NT2/D1 (cell line): ENCODE measurements around the gene TMEM52.

Source experiments
- DNase-seq: peaks from one replicate; pipeline ENCODE4 v3.0.0-alpha.2; 2011; ENCODE audit warnings: low read depth, low spot score
- H3K27me3 ChIP-seq: 2 replicates; pipeline ENCODE4 v1.6.0; 2011; ENCODE audit warnings: mild to moderate bottlenecking; ENCODE audit not compliant: insufficient read length, insufficient read depth
- H3K36me3 ChIP-seq: 2 replicates; pipeline ENCODE4 v1.6.1; 2011; ENCODE audit warnings: mild to moderate bottlenecking, low read length, mixed read lengths; ENCODE audit not compliant: insufficient read depth, insufficient read length
- H3K4me1 ChIP-seq: 2 replicates; pipeline ENCODE4 v1.5.1; 2011; ENCODE audit not compliant: insufficient read depth, insufficient read length
- H3K4me3 ChIP-seq: 2 replicates; pipeline ENCODE4 v1.5.1; 2011; ENCODE audit warnings: low read depth; ENCODE audit not compliant: insufficient read length
- H3K9ac ChIP-seq: 2 replicates; pipeline ENCODE4 v1.6.0; 2011; ENCODE audit warnings: low read depth; ENCODE audit not compliant: insufficient read length
- H3K9me3 ChIP-seq: 2 replicates; pipeline ENCODE4 v1.5.1; 2011; ENCODE audit warnings: mild to moderate bottlenecking, low read length; ENCODE audit not compliant: insufficient read depth
- SUZ12 ChIP-seq: IDR thresholded peaks from 2 replicates; pipeline ENCODE4 v1.6.1; 2011; ENCODE audit not compliant: insufficient read length, insufficient read depth; ENCODE audit errors: extremely low read depth
- YY1 ChIP-seq: IDR thresholded peaks from 2 replicates; pipeline ENCODE4 v1.6.1; 2011; ENCODE audit not compliant: insufficient read length, insufficient read depth
- ZNF274 ChIP-seq: IDR thresholded peaks from 2 replicates; pipeline ENCODE4 v1.6.1; 2011; ENCODE audit warnings: mild to moderate bottlenecking, low read depth, low read length

Gene TMEM52

GRCh38 chr1:1920057-1920607, 1.1 kb upstream of the TMEM52 start:
- Histone ChIP-seq H3K4me1 (peaks cover 26% of the 10 kb centered on the region), H3K4me3 (peak overlapping the region; percentile 32), H3K9me3 (no peaks in the 10 kb centered on the region), H3K9ac (peak overlapping the region; percentile 64), H3K36me3 (no peaks in the 10 kb centered on the region), H3K27me3 (no peaks in the 10 kb centered on the region)
- no peak for DNase-seq
- TF ChIP-seq SUZ12: no peak
- no peak for TF ChIP-seq YY1
- no peak for TF ChIP-seq ZNF274

DNA sequence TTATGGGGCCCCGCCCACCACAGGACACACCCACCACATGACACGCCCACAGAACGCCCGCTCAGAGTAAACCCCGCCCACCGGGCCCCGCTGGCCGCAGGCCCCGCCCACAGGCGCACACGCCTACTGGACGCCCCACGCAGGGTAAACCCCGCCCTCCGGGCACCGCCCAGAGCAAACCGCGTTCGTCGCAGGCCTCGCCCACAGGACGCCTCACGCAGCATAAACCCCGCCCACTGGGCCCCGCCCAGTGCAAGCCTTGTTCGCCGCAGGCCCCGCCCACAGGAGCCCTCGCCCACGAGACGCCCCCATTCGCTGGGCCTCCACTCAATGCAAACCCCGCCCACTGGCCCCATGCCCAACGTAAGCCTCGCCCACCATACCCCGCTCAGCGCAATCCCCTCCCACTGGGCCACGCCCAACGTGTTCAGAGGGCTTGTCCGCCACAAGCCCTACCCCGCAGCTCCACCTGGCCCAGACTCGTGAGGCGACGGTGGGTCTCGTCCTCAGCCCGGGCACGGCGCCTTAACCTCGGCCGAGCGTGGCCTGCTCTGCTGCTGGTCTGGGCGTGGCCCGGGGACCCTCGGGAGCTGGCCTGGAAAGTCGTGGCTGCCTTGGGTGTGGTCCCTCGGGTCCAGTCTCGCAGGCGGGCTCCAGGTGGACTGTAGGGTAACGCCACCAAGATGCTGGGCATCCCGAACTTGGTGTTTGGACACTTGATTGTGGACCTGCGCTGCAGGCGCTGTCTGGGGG, 401 bp upstream of the TMEM52 start:
- peak overlapping the region; percentile 64 for H3K9ac ChIP-seq
- H3K36me3 ChIP-seq: no peaks in the 10 kb centered on the region
- no peaks in the 10 kb centered on the region for H3K27me3 ChIP-seq
- H3K4me3 ChIP-seq: peak overlapping the region; percentile 32
- no peaks in the 10 kb centered on the region for H3K9me3 ChIP-seq
- TF ChIP-seq SUZ12 (no peak), YY1 (no peak), ZNF274 (no peak)
- DNase-seq: peak; percentile 96
- peaks cover 27% of the 10 kb centered on the region for H3K4me1 ChIP-seq

DNA sequence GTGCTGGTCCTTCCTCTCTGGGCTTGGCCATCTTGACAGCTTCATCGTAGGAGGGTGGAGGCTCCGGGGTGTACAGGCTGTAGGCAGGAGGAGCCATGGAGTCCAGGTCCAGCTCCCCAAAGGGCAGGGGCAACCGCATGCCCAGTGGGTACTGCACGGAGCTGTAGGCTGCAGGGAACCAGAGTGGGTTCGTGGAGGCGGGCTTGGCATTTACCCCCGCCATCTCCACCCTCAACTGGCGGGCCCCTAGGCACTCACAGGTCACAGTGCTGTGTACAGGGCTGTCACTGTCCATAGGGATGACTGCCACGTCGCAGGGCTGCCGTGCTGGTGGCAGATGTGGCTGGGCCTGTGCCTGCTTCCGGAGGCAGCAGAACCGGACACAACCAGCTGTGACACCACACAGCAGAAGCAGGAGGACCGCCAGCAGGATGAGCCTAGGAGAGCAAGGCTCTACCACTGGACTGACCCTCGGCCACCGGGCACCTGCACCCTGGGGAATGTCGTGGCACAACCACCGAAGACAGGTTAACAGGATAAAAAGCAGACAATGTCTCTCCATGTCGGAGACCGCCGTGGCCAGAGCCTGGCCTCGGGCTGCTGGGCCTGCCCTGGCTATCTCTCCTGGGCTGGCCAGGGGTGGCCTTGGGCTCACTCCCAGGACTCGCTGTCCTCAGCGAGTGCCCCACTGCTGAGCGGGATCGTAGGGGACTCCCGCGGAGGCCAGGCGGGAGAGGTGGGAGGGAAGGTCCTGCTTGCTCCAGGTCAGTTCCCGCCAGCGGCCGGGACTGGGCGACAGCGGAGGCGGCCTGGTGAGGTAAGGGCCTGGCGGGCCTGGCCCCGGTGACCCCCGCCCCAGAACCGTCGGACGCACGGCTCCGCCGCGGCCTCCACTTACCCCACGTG, 831 bp downstream of the TMEM52 start:
- no peak for DNase-seq
- TF ChIP-seq ZNF274 (no peak), YY1 (no peak), SUZ12 (no peak)
- H3K9ac ChIP-seq: peak overlapping the region; percentile 77
- peaks cover 30% of the 10 kb centered on the region for H3K4me1 ChIP-seq
- peak overlapping the region; percentile 61 for H3K4me3 ChIP-seq
- no peaks in the 10 kb centered on the region for H3K9me3 ChIP-seq
- H3K27me3 ChIP-seq: no peaks in the 10 kb centered on the region
- no peaks in the 10 kb centered on the region for H3K36me3 ChIP-seq

DNA sequence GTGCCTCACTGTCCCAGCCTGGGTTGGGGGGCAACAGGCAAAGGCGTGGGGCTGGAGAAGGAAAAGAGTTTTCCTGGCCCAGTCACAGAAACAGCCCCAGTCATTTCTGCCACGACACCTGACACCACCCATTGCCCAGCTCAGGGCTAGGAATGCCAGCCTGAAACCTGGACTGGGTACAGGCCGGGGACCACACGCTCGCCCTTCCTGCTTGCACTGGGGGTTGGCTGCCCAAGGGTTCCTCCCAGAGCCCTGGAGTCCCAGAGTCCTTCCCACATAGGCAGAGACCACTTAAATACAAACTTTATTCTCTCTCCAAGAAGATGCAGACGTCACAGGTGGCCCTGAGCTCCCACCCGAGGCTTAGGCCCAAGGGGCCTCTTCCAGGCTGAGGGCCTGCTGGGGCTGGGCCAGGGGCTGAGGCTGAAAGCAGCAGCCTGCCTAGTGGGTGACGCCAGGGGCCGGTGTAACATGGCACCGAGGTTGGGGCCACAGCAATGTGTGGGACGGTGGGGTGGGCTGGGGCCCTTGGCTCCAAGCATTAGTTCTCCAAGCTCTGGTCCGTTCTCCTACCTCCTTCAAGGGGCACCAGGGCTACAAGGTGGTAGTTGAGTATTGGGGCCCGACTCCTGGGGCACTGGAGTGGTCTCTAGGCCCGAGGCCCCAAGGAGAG, 1.6 kb downstream of the TMEM52 start:
- Histone ChIP-seq H3K36me3 (no peaks in the 10 kb centered on the region), H3K9ac (no peak overlapping the region), H3K4me1 (peaks cover 26% of the 10 kb centered on the region), H3K4me3 (no peak overlapping the region), H3K27me3 (no peaks in the 10 kb centered on the region), H3K9me3 (no peaks in the 10 kb centered on the region)
- DNase-seq: no peak
- TF ChIP-seq SUZ12 (no peak), YY1 (no peak), ZNF274 (no peak)

DNA sequence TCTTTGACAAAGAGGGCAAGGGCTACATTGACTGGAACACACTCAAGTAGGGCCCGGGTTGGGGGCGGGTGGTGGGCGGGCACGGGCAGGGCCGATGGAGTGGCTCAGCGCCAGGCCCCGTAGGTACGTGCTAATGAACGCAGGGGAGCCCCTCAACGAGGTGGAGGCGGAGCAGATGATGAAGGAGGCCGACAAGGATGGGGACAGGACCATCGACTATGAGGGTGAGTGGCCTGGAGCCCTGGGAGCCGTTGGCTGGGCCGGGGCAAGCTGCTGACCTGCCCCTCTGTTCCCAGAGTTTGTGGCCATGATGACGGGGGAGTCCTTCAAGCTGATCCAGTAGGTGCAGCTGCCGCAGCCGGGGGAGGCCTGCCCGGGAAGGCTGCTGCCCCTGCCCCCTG, 2.2 kb downstream of the TMEM52 start:
- no peaks in the 10 kb centered on the region for H3K27me3 ChIP-seq
- no peaks in the 10 kb centered on the region for H3K36me3 ChIP-seq
- no peak overlapping the region for H3K4me3 ChIP-seq
- no peaks in the 10 kb centered on the region for H3K9me3 ChIP-seq
- no peak for DNase-seq
- TF ChIP-seq SUZ12 (no peak), YY1 (no peak), ZNF274 (no peak)
- H3K4me1 ChIP-seq: peaks cover 26% of the 10 kb centered on the region
- no peak overlapping the region for H3K9ac ChIP-seq

DNA sequence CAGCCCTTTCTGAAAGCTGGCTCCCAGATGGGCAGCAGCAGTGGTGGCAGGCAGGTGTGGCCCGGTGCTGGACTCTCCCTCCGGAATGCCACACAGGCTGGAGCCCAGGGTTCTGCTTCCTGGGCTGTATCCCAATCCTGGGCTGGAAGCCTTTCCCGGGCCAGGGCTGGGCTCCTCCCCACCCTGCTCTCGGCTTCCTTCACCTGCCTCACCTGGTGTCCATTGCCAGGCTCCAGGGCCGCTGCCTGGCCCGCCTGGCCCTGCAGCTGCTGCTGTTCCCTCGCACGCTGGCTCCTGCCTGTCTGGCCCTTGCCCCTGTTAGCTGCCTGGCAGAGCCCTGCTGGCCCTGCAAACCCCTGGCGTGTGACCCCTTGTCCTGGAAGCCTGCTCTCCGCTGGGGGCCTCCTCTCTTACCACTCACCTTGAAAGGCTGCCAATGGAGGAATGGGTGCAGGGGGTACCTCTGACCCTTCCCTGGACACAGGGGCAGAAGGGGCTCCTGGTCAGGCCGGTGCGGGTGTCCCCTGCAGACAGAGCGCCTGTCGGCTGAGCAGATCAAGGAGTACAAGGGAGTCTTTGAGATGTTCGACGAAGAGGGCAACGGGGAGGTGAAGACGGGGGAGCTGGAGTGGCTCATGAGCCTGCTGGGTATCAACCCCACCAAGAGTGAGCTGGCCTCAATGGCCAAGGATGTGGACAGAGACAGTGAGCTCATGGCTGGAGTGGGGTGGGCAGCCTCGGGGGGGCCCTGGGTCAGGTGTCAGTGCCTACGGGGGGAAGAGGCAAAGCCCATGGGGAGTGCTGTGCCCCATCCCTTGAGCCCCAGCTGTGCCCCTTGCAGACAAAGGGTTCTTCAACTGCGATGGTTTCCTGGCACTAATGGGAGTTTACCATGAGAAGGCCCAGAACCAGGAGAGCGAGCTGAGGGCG, 2.9 kb downstream of the TMEM52 start:
- H3K4me3 ChIP-seq: no peak overlapping the region
- TF ChIP-seq ZNF274: no peak
- no peak for TF ChIP-seq YY1
- TF ChIP-seq SUZ12: no peak
- DNase-seq: no peak
- H3K36me3 ChIP-seq: no peaks in the 10 kb centered on the region
- no peaks in the 10 kb centered on the region for H3K27me3 ChIP-seq
- H3K9ac ChIP-seq: no peak overlapping the region
- no peaks in the 10 kb centered on the region for H3K9me3 ChIP-seq
- H3K4me1 ChIP-seq: peaks cover 26% of the 10 kb centered on the region
